H9 (cell line): ENCODE results near the gene TIPRL. TPM values are rescaled to one million over a fixed set of nuclear protein-coding genes. Genes with fewer than 3 reads are reported as not detected.

Experiments used
- DNase-seq: peaks from one replicate; pipeline ENCODE4 v3.0.0-alpha.2; 2017
- H2AFZ ChIP-seq: one replicate; pipeline ENCODE4 v1.6.1; 2013; ENCODE audit warnings: mild to moderate bottlenecking, low read length, control low read depth, moderate library complexity
- H2AK5ac ChIP-seq: 2 replicates; pipeline ENCODE4 v1.6.1; 2013; ENCODE audit warnings: low read length, control low read depth, mixed read lengths; ENCODE audit not compliant: insufficient read length
- H2BK120ac ChIP-seq: one replicate; pipeline ENCODE4 v1.6.1; 2013; ENCODE audit warnings: low read depth, mild to moderate bottlenecking, low read length, control low read depth, inconsistent platforms; ENCODE audit not compliant: poor library complexity, severe bottlenecking
- H2BK12ac ChIP-seq: 2 replicates; pipeline ENCODE4 v1.6.1; 2013; ENCODE audit warnings: low read length, control low read depth, mixed read lengths, low read depth; ENCODE audit not compliant: insufficient read length
- H2BK15ac ChIP-seq: 2 replicates; pipeline ENCODE4 v1.6.1; 2013; ENCODE audit warnings: low read depth, low read length, control low read depth
- H2BK20ac ChIP-seq: one replicate; pipeline ENCODE4 v1.6.1; 2013; ENCODE audit warnings: low read depth, mild to moderate bottlenecking, low read length, control low read depth, inconsistent platforms; ENCODE audit not compliant: poor library complexity, severe bottlenecking
- H2BK5ac ChIP-seq: 2 replicates; pipeline ENCODE4 v1.6.1; 2013; ENCODE audit warnings: low read length, control low read depth, mixed read lengths; ENCODE audit not compliant: insufficient read length
- H3K14ac ChIP-seq: 2 replicates; pipeline ENCODE4 v1.6.1; 2013; ENCODE audit warnings: low read length, control low read depth; ENCODE audit not compliant: insufficient read depth
- H3K18ac ChIP-seq: 2 replicates; pipeline ENCODE4 v1.6.1; 2013; ENCODE audit warnings: low read depth, mild to moderate bottlenecking, mixed read lengths, low read length, control low read depth; ENCODE audit not compliant: insufficient read length
- H3K23ac ChIP-seq: 2 replicates; pipeline ENCODE4 v1.6.1; 2013; ENCODE audit warnings: low read length, control low read depth, mixed read lengths, low read depth; ENCODE audit not compliant: insufficient read length
- H3K23me2 ChIP-seq: 2 replicates; pipeline ENCODE4 v1.6.1; 2013; ENCODE audit warnings: low read depth, mild to moderate bottlenecking, mixed read lengths, low read length, control low read depth; ENCODE audit not compliant: insufficient read length, poor library complexity, severe bottlenecking
- H3K27ac ChIP-seq: 2 replicates; pipeline ENCODE4 v1.5.1; 2013; ENCODE audit warnings: low read length, control low read depth, mixed read lengths, low read depth; ENCODE audit not compliant: insufficient read length
- H3K27me3 ChIP-seq: 2 replicates; pipeline ENCODE4 v1.6.1; 2013; ENCODE audit warnings: low read length, control low read depth, inconsistent platforms; ENCODE audit not compliant: insufficient read depth
- H3K4ac ChIP-seq: 2 replicates; pipeline ENCODE4 v1.6.1; 2013; ENCODE audit warnings: low read depth, mild to moderate bottlenecking, control low read depth, inconsistent platforms, low read length, moderate library complexity
- H3K4me1 ChIP-seq: 2 replicates; pipeline ENCODE4 v1.6.1; 2013; ENCODE audit warnings: low read length, control low read depth, inconsistent platforms; ENCODE audit not compliant: insufficient read depth
- H3K4me2 ChIP-seq: 2 replicates; pipeline ENCODE4 v1.6.1; 2013; ENCODE audit warnings: low read length, control low read depth, mixed read lengths; ENCODE audit not compliant: insufficient read length, insufficient read depth
- H3K56ac ChIP-seq: 2 replicates; pipeline ENCODE4 v1.6.1; 2013; ENCODE audit warnings: low read depth, mild to moderate bottlenecking, mixed read lengths, low read length, control low read depth; ENCODE audit not compliant: insufficient read length
- H3K79me1 ChIP-seq: 2 replicates; pipeline ENCODE4 v1.6.1; 2013; ENCODE audit warnings: low read depth, mild to moderate bottlenecking, moderate library complexity, low read length, control low read depth, inconsistent platforms; ENCODE audit not compliant: insufficient read depth, poor library complexity, severe bottlenecking
- H3K79me2 ChIP-seq: 2 replicates; pipeline ENCODE4 v1.6.1; 2013; ENCODE audit warnings: low read length, control low read depth, inconsistent platforms; ENCODE audit not compliant: insufficient read depth
- H3K9ac ChIP-seq: 2 replicates; pipeline ENCODE4 v1.6.1; 2013; ENCODE audit warnings: low read length, control low read depth, mixed read lengths; ENCODE audit not compliant: insufficient read length; ENCODE audit errors: extremely low read depth
- H3K9me3 ChIP-seq: one replicate; pipeline ENCODE4 v1.6.1; 2013; ENCODE audit warnings: low read depth, low read length, inconsistent platforms; ENCODE audit not compliant: control insufficient read depth
- H3T11ph ChIP-seq: one replicate; pipeline ENCODE4 v1.6.1; 2013; ENCODE audit warnings: mild to moderate bottlenecking, low read length, control low read depth, inconsistent platforms
- H4K20me1 ChIP-seq: one replicate; pipeline ENCODE4 v1.6.1; 2013; ENCODE audit not compliant: control insufficient read depth, insufficient read length, insufficient read depth
- H4K5ac ChIP-seq: 2 replicates; pipeline ENCODE4 v1.6.1; 2013; ENCODE audit warnings: low read depth, mild to moderate bottlenecking, mixed read lengths, low read length, control low read depth; ENCODE audit not compliant: insufficient read length
- H4K8ac ChIP-seq: replicated peaks from 2 replicates; pipeline ENCODE4 v1.6.1; 2013; ENCODE audit warnings: low read length, control low read depth, mixed read lengths, low read depth; ENCODE audit not compliant: insufficient read length
- H4K91ac ChIP-seq: 2 replicates; pipeline ENCODE4 v1.6.1; 2013; ENCODE audit warnings: low read depth, mild to moderate bottlenecking, moderate library complexity, mixed read lengths, low read length, control low read depth; ENCODE audit not compliant: insufficient read length
- H3K27ac Mint-ChIP-seq, 3 experiments: 2 replicates in 2 of 3; 3 replicates in 1 of 3; pipeline ENCODE4 v1.8.0; 2020 to 2021; ENCODE audit warnings: mixed read lengths in 3 of 3, mild to moderate bottlenecking in 1 of 3, moderate library complexity in 1 of 3
- H3K27me3 Mint-ChIP-seq: 2 replicates; pipeline ENCODE4 v1.8.0; 2021; ENCODE audit warnings: low read depth, mild to moderate bottlenecking, moderate library complexity, mixed read lengths
- H3K36me3 Mint-ChIP-seq, 3 experiments: 2 replicates in 2 of 3; 3 replicates in 1 of 3; pipeline ENCODE4 v1.8.0; 2020 to 2021; ENCODE audit warnings: low read depth in 3 of 3, mixed read lengths in 3 of 3; ENCODE audit not compliant: insufficient read depth in 1 of 3
- H3K4me1 Mint-ChIP-seq, 2 experiments: 2 replicates each; pipeline ENCODE4 v1.8.0; 2020; ENCODE audit warnings: mixed read lengths in 2 of 2
- H3K4me3 Mint-ChIP-seq, 2 experiments: 2 replicates in 1 of 2; 3 replicates in 1 of 2; pipeline ENCODE4 v1.8.0; 2020 to 2021; ENCODE audit warnings: mild to moderate bottlenecking in 2 of 2, mixed read lengths in 2 of 2, moderate library complexity in 1 of 2
- H3K9me3 Mint-ChIP-seq, 2 experiments: 2 replicates in 1 of 2; 3 replicates in 1 of 2; pipeline ENCODE4 v1.8.0; 2020; ENCODE audit warnings: mild to moderate bottlenecking in 2 of 2, mixed read lengths in 2 of 2, moderate library complexity in 1 of 2
- CTCF ChIP-seq: fragments of 200-600 bp; sonication (generic); conservative IDR thresholded peaks from 3 replicates; pipeline ENCODE4 v1.8.0; 2021; ENCODE audit warnings: antibody characterized with exemption, mild to moderate bottlenecking
- WGBS: extraction: QIAGEN DNeasy Blood & Tissue Kit; methylation state at CpG from one replicate; pipeline ENCODE4 v1.1.7; 2013; ENCODE audit warnings: missing lambda C conversion rate, low lambda C conversion rate, mixed read lengths; ENCODE audit not compliant: insufficient read length; ENCODE audit errors: extremely low coverage; 5-methylcytosine and 5-hydroxymethylcytosine counted together
- total RNA-seq: library from RNA; stranded (reverse); gene quantifications from 2 replicates; pipeline ENCODE4 v1.2.1, GENCODE V29; 2021

The TIPRL gene
- total RNA-seq, 1 experiment from 2014 or later: 24.4 TPM

DNA sequence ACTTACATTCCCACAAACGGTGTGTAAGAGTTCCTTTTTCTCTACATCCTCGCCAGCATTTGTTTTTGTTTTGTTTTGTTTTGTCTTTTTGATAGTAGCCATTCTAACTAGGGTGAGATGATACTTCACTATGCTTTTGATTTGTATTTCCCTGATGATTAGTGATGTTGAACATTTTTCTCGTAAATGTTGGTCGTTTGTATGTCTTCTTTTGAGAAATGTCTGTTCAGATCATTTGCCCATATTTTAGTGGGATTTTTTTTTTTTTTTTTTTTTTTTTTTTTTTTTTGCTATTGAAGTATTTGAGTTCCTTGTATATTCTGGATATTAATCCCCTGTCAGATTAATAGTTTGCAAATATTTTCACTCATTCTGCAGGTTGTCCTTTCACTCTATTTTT is 22.9 kb upstream of the TIPRL start:
- Histone ChIP-seq H2BK15ac (no peak overlapping the region), H4K8ac (no peak overlapping the region), H3K18ac (no peak overlapping the region), H2BK12ac (no peak overlapping the region), H3K4me2 (no peak overlapping the region), H3K9me3 (no peaks in the 10 kb centered on the region), H2BK5ac (no peak overlapping the region), H3K4me1 (no peaks in the 10 kb centered on the region), H3K79me2 (no peaks in the 10 kb centered on the region), H3K27me3 (no peaks in the 10 kb centered on the region), H2BK120ac (no peak overlapping the region), H4K91ac (no peak overlapping the region), H3K4ac (no peak overlapping the region), H4K5ac (no peak overlapping the region), H3K14ac (no peak overlapping the region), H2AFZ (no peak overlapping the region), H2BK20ac (no peak overlapping the region), H3K27ac (no peak overlapping the region), H3K23ac (no peak overlapping the region), H3K9ac (no peak overlapping the region), H2AK5ac (no peak overlapping the region), H3T11ph (no peak overlapping the region), H3K23me2 (no peaks in the 10 kb centered on the region), H4K20me1 (no peaks in the 10 kb centered on the region), H3K56ac (no peak overlapping the region), H3K79me1 (no peaks in the 10 kb centered on the region)
- no CpG with 5 or more reads among the region's 4 CpGs for WGBS
- no peak for TF ChIP-seq CTCF
- Mint-ChIP-seq H3K27me3 (no peaks in the 10 kb centered on the region; the same call in 1 of the 2 replicates), H3K27ac (no peak overlapping the region), H3K4me3 (no peak overlapping the region), H3K4me1 (0 out of 4 replicates have a peak, but pooled peaks cover 0 to 2% of the 10 kb centered on the region in 2 experiments), H3K36me3 (peaks cover 0 to 5% (median 3%) of the 10 kb centered on the region in 3 experiments; a peak in 2 of 7 replicates), H3K9me3 (peaks cover 19 to 23% of the 10 kb centered on the region in 2 experiments)
- no peak for DNase-seq
